Endothelial cell (in vitro differentiated cells): ENCODE results near the gene CHCHD3. TPM values are rescaled to one million over a fixed set of nuclear protein-coding genes. Genes with fewer than 3 reads are reported as not detected.

ENCODE experiments used
- DNase-seq: peaks from one replicate; pipeline ENCODE4 v3.0.0; 2021; ENCODE audit warnings: low spot score
- H3K27ac Mint-ChIP-seq: one replicate; pipeline ENCODE4 v1.8.0; 2021; ENCODE audit warnings: mixed read lengths, inconsistent platforms; ENCODE audit not compliant: unreplicated experiment
- H3K27me3 Mint-ChIP-seq: one replicate; pipeline ENCODE4 v1.8.0; 2021; ENCODE audit warnings: mild to moderate bottlenecking, moderate library complexity, mixed read lengths, inconsistent platforms; ENCODE audit not compliant: unreplicated experiment
- H3K36me3 Mint-ChIP-seq: one replicate; pipeline ENCODE4 v1.8.0; 2021; ENCODE audit warnings: mild to moderate bottlenecking, low read depth, mixed read lengths, inconsistent platforms; ENCODE audit not compliant: unreplicated experiment
- H3K4me1 Mint-ChIP-seq: one replicate; pipeline ENCODE4 v1.8.0; 2021; ENCODE audit warnings: mild to moderate bottlenecking, mixed read lengths, inconsistent platforms; ENCODE audit not compliant: unreplicated experiment
- H3K4me3 Mint-ChIP-seq: one replicate; pipeline ENCODE4 v1.8.0; 2021; ENCODE audit warnings: mild to moderate bottlenecking, mixed read lengths, inconsistent platforms; ENCODE audit not compliant: unreplicated experiment
- H3K9me3 Mint-ChIP-seq: one replicate; pipeline ENCODE4 v1.8.0; 2021; ENCODE audit warnings: mixed read lengths, inconsistent platforms; ENCODE audit not compliant: unreplicated experiment
- total RNA-seq: library from RNA; stranded (reverse); fragmentation: NEBNext Ultra II Directional; extraction: Animal tissue kit (Norgen Biotek cat#: 25700); gene quantifications from one replicate; pipeline ENCODE4 v1.2.1, GENCODE V29; 2021; ENCODE audit not compliant: unreplicated experiment
- TF ChIP-seq, protein P1 (sequence below): fragments of 200-600 bp; sonication (generic); IDR thresholded peaks from one replicate; pipeline ENCODE4 v1.5.0; 2021; ENCODE audit warnings: antibody characterized with exemption; ENCODE audit not compliant: unreplicated experiment

The CHCHD3 gene
- total RNA-seq, 1 donor from 2014 or later, result 55.6 TPM

DNA sequence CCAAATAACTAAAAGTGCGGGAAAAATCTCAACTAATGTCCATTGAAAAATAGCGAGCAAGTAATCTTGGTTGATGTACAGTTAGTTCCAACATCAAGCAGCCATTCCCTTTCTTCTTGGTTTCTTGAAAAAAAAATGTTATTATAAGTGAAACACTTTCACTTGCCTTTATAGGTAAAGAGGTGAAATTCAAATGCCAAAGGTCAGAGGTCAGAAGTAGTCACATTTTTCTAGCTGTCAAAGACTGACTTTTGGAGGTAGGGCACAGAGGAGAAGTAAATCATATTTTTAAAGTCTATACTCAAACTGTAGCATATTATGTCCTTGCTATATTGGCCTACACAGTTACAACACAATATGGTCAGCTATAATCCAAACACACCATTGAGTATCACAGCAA, 62.3 kb downstream of the CHCHD3 start:
- Mint-ChIP-seq H3K27me3 (no peaks in the 10 kb centered on the region), H3K27ac (no peak overlapping the region), H3K36me3 (no peaks in the 10 kb centered on the region), H3K4me3 (no peak overlapping the region), H3K4me1 (peaks cover 14% of the 10 kb centered on the region), H3K9me3 (no peaks in the 10 kb centered on the region)
- TF ChIP-seq, protein P1, sequence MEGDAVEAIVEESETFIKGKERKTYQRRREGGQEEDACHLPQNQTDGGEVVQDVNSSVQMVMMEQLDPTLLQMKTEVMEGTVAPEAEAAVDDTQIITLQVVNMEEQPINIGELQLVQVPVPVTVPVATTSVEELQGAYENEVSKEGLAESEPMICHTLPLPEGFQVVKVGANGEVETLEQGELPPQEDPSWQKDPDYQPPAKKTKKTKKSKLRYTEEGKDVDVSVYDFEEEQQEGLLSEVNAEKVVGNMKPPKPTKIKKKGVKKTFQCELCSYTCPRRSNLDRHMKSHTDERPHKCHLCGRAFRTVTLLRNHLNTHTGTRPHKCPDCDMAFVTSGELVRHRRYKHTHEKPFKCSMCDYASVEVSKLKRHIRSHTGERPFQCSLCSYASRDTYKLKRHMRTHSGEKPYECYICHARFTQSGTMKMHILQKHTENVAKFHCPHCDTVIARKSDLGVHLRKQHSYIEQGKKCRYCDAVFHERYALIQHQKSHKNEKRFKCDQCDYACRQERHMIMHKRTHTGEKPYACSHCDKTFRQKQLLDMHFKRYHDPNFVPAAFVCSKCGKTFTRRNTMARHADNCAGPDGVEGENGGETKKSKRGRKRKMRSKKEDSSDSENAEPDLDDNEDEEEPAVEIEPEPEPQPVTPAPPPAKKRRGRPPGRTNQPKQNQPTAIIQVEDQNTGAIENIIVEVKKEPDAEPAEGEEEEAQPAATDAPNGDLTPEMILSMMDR, result no peak
- DNase-seq, result no peak

- Mint-ChIP-seq H3K4me1 (peaks cover 14% of the 10 kb centered on the region), H3K4me3 (no peak overlapping the region), H3K27me3 (no peaks in the 10 kb centered on the region), H3K36me3 (no peaks in the 10 kb centered on the region), H3K9me3 (no peaks in the 10 kb centered on the region), H3K27ac (no peak overlapping the region)
- DNase-seq, result no peak
- TF ChIP-seq, protein P1, result no peak
Measured at GRCh38 chr7:133016604-133017003, 65.3 kb downstream of the CHCHD3 start.

- TF ChIP-seq, protein P1, result no peak
- DNase-seq, result no peak
- H3K36me3 Mint-ChIP-seq, result no peaks in the 10 kb centered on the region
- H3K27me3 Mint-ChIP-seq, result no peaks in the 10 kb centered on the region
- H3K4me3 Mint-ChIP-seq, result no peak overlapping the region
- H3K27ac Mint-ChIP-seq, result no peak overlapping the region
- H3K9me3 Mint-ChIP-seq, result no peaks in the 10 kb centered on the region
- peaks cover 11% of the 10 kb centered on the region for H3K4me1 Mint-ChIP-seq
Measured at GRCh38 chr7:133015888-133016287, 66.0 kb downstream of the CHCHD3 start.

GRCh38 chr7:133011746-133012145, 70.1 kb downstream of the CHCHD3 start:
- Mint-ChIP-seq H3K4me3 (no peak overlapping the region), H3K36me3 (no peaks in the 10 kb centered on the region), H3K27ac (no peak overlapping the region), H3K9me3 (no peaks in the 10 kb centered on the region), H3K4me1 (peaks cover 7% of the 10 kb centered on the region), H3K27me3 (no peaks in the 10 kb centered on the region)
- TF ChIP-seq, protein P1, result no peak
- no peak for DNase-seq

DNA sequence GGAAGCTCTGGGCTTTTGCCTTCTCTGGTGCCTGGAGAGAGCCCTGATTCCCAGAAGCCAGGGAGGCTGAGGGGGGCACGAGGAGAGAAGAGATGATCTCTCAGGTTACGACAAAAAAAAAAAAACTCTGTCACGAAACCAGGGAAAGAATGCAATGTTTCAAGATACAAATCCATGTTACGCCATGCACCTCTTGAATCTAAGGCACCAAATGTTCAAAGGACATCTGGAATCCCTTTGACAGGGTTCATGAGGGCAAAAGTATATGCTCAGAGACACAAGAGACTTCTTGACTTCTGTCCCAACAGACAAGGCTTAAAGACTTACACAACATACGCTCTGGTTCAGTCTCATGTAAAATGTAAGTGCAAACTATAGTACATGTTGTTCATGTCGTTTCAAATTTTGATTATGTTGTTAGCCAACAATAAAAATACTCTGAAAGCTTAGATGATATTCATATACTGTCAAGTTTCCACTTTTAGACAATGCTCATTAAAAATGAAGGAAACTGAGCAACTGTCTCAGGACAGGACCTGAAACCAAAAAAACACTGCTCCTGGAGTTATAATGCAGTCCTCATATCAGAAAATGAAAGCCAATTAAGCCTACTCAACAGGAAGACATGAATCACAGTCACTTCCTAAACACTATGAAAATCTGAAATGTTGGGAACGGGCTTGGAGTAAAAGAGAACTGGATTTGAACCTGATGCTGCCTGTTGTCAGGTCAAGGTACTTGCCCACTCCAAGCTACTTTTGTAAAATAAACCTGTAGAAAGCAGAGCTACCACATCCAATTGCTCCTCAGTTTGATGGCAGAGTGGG, 72.3 kb downstream of the CHCHD3 start:
- TF ChIP-seq, protein P1, result no peak
- no peaks in the 10 kb centered on the region for H3K36me3 Mint-ChIP-seq
- no peak for DNase-seq
- H3K4me3 Mint-ChIP-seq, result no peak overlapping the region
- no peaks in the 10 kb centered on the region for H3K9me3 Mint-ChIP-seq
- no peaks in the 10 kb centered on the region for H3K27me3 Mint-ChIP-seq
- no peak overlapping the region for H3K27ac Mint-ChIP-seq
- peaks cover 4% of the 10 kb centered on the region for H3K4me1 Mint-ChIP-seq
